Posterior vena cava (tissue), 2 donors: ENCODE measurements around the gene LRBA. TPM values are rescaled to one million over a fixed set of nuclear protein-coding genes. Genes with fewer than 3 reads are reported as not detected.

ENCODE experiments used
- DNase-seq: peaks from one replicate; pipeline ENCODE4 v3.0.0-alpha.2; 2020; ENCODE audit warnings: low spot score
- intact Hi-C, 2 donors: fragments of 100-400 bp; cut with DNase I; formaldehyde crosslinking; loops; one replicate each; pipeline versions ENCODE4 v1.14.1 to v1.14.2; 2022 to 2023
- total RNA-seq, 2 donors: library from RNA; stranded (reverse); fragmentation: NEBNext Ultra II Directional; extraction: Animal tissue kit (Norgen Biotek cat#: 25700); gene quantifications; one replicate each; pipeline ENCODE4 v1.2.1, GENCODE V29; 2021
- donor health status: DM: yes; HTN: yes; CAD: no.
- donor health status: DM: yes; HTN: yes; CAD: no.

Gene LRBA
- total RNA-seq, 2 donors from 2014 or later = 21.0 to 23.0 TPM

DNA sequence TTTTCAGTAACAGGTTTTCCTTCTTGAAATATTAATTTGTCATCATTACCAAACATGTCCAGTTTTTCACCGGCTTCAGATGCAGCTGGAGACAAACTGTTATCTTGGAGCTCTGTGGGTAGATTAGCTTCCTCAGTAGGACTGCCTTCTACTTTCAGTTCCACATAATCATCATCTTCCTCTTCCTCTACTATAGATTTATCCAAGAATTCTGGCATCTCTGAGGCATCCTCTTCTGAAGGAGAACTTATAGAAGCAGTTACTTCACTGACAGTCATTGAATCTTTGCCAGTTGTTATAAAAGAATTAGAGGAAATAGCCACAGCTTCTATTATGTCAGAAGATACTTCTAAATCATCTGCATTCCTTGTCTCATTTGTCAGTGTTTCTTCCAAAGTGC is 162.9 kb downstream of the LRBA start:
- intact Hi-C loops = no loop called here
- DNase-seq = no peak

DNA sequence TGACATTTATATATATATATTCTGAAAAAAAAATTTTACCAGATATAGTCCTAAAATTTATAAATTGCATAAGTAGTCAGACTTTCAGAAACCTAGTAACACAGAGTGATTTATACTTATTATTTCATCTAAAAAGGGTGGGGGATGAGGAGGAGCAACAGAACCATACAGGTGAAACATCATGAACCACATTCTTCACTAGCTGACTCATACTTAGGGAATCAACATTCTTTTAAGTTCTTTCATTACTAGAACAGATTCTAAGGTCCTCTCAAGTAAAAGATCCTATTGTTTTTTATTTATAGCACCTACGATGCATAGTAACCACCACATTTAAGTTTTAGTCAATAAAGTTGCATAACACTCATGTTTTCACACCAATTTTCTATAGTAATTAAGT is 166.1 kb downstream of the LRBA start:
- DNase-seq = no peak
- intact Hi-C loops = no loop called here

DNA sequence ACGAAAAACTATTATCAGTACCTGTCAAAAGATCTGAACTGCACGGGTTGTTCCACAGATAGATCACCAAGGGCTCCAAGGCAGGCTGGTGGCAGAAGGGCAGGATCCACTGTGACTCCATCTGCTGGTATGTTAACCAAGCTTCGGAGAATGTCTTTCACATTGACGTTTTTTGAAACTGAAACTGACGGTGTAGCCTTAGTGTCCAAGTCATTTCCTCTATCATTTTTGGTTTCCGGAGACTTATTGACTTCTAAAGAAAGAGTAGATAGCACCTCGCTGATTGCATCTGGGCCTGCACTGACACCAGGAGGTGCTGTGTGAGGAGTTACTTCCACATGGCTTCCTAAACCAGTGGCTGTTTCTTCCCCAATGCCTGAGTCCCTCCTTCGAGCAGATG is 186.9 kb downstream of the LRBA start:
- DNase-seq = no peak
- intact Hi-C loops = no loop called here

DNA sequence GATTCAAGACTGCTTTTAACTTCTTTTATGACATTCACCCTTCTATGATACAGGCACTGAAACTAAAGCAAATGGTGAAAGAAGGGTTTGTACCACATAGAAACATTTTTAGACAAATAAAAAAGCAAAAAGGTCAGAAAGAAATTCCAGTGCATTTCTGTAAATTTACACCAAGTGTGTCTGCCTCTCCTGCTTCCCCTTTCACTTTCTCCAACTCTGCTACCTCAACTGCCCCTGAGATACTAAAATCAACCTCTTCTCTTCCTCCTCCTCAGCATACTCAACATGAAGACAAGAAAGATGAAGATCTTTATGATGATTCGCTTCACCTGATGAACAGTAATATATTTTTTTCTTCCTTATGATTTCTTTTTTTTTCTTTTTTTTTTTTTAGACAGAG is 187.9 kb downstream of the LRBA start:
- intact Hi-C loops = no loop called here
- DNase-seq = no peak

- intact Hi-C loops = no loop called here
- DNase-seq = no peak
Observed at GRCh38 chr4:150826306-150826705, 188.8 kb downstream of the LRBA start.

DNA sequence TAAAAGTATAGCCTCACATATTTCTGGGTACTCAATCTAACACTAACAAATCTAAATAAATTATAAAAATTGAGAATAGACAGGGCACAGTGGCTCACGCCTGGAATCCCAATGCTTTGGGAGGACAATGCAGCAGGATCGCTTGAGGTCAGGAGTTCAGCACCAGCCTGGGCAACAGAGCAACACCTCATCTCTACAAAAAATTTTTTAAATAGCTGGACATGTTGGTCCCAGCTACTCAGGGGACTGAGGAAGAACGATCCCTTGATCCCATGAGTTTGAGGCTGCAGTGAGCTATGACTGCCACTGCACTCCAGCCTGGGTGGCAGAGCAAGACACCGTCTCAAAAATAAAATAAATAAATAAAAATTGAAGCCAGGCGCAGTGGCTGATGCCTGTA is 192.7 kb downstream of the LRBA start:
- intact Hi-C loops = no loop called here
- DNase-seq = no peak

GRCh38 chr4:150821641-150822040 is 193.4 kb downstream of the LRBA start:
- no peak for DNase-seq
- intact Hi-C loops = no loop called here

- intact Hi-C loops = no loop called here
- no peak for DNase-seq
Observed at GRCh38 chr4:150820409-150820808, 194.7 kb downstream of the LRBA start.

DNA sequence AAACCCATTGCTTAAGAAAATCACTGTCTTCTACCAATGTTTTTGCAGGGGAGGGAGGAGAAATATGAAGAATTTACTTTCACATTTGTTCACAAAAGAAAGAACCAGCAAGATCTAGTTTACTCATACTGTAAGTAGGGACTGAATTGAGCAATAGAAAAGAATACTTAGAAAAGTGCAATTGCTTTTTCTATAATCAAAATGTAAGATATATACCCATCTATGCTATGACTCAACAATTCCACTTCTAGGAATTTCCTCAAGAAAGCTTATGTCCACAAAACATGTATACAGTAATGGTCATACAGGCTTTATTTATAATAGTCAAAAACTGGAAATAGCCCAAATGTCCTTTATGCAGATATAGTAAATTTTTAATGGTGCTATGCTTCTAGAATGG is 196.4 kb downstream of the LRBA start:
- intact Hi-C loops = no loop called here
- no peak for DNase-seq

DNA sequence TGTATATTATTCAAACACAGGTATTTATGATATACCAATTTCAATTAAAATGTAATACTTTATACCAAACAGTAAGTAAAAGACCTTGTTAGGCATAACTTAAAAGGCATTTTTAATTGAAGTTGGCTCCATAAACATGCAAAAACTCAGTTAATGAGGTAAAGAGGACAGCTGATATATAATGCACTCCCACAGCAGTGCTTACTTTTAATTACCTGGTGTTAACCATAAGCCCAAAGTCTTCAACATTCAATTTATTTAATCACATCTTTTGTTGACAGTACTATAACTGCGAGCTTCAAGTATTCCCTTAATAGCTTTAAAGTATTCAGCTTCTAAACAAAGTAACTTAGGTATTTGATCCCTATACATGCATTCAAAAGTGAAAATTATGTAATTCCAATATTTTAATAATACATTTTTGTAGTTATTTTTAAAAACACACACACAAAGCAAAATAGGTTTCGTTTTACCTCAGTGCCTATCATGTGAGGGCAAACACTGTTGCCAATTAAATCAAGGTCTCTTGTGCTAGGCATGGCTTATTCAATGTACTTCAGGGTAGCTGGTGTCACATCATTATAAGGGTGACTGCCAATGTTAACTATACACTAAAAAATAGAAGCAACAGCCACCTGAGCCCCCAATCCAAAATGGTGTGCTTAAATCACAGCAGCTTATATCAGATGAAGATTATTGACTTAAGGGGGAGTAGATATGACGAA is 197.1 kb downstream of the LRBA start:
- intact Hi-C loops = no loop called here
- DNase-seq = no peak

DNA sequence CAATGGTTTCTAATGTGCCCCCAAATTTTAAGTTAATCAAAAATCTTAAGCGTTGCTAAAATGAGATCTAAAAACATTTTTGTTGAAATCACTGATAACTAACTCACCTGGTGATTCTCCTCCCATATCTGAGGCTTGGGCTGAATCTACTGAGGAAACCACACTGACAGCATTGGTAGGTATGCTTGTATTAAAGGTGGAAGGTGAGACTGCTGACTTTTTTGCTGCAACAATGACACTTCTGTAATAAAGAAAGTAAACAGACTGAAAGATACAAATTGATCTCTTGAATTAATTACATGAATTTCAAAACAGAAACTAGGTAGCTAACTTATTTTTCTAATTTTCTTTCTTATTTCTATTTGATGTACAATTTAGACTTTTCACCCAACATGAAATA is 198.1 kb downstream of the LRBA start:
- intact Hi-C loops = no loop called here
- no peak for DNase-seq

- no peak for DNase-seq
Observed at GRCh38 chr4:150816491-150816890, 198.6 kb downstream of the LRBA start.

GRCh38 chr4:150814873-150815272 is 200.2 kb downstream of the LRBA start:
- intact Hi-C loops = no loop called here
- DNase-seq = no peak

More at GRCh38 chr4:150816491-150816890, 198.6 kb downstream of the LRBA start:
- intact Hi-C loops = no loop called here

DNA sequence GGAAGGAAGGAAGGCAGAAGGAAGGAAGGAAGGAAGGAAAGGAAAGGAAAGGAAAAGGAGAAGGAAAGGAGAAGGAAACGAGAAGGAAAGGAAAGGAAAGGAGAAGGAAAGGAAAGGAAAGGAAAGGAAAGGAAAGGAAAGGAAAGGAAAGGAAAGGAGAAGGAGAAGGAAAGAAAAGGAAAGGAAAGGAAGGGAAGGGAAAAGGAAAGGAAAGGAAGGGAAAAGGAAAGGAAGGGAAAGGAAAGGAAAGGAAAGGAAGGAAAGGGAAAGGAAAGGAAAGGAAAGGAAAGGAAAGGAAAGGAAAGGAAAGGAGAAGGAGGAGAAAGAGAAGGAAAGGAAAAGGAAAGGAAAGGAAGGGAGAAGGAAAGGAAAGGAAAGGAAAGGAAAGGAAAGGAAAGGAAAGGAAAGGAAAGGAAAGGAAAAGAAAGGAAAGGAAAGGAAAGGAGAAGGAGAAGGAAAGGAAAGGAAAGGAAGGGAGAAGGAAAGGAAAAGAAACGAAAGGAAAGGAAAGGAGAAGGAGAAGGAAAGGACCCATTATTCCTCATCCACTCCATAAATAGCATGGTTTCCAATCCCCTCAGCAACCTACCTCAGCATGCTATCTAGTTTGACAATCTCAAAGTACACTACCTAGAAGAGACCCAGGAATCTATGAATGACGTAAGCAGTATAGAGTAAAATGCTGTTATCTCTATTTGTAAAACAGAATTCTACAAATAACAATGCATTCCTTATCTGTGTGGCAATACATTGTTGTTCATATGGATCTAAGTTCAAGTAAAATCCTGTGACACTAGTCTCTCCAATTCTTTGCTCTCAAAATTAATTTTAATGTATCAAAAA is 209.7 kb downstream of the LRBA start:
- intact Hi-C loops = no loop called here
- DNase-seq = no peak

DNA sequence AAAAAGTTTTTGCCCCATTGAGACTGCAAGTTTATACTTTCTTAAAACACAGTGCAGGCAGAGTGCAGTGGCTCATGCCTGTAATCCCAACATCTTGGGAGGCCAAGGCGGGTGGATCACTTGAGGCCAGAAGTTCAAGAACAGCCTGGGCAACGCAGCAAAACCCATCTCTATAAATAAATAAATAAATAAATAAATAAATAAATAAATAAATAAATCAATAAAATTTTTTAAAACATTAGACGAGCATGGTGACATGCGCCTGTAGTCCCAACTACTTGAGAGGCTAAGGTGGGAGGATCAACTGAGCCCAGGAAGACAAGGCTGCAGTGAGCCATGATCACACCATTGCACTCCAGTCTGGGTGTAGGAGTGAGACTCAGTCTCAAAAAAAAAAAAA is 213.3 kb downstream of the LRBA start:
- DNase-seq = no peak
- intact Hi-C loops = no loop called here

DNA sequence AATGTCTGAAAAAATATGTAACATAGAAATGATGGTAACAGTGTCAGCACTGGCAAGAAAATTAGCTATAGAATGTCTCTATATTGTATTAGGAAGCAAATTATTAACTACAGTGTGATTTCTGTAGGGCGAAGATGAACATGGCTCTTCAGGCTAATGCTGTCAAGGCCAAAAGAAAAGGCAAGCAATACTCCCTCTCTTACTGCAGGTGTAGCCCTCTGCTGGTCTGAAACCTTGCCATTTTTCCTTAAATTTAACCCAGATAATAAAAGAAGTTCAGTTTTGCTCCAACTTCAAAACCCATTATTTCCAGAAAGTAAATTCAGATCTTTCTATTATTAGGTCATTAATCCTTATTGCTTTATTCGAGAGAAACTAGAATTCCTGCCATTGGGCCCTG is 215.9 kb downstream of the LRBA start:
- intact Hi-C loops = no loop called here
- no peak for DNase-seq

DNA sequence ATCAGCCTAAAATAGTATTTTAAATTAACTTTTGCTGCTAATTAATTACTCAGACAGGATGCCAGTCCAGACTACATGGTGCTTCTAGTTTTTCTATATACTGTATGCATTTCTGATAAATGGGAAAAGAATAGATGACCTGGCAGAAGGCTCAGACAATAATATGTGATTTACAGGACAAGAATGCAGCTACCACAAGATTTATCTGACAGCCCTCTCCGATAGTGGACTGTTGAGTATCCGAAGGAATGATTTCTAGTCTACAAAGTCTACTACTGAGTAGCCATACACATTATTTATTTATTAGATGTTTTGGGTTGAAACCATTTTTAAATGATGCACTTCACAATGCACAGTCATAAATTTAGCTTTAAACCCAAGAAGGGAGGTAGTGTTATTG is 220.4 kb downstream of the LRBA start:
- intact Hi-C loops = no loop called here
- DNase-seq = no peak

GRCh38 chr4:150789864-150790263 is 225.2 kb downstream of the LRBA start:
- intact Hi-C loops = no loop called here
- DNase-seq = no peak

DNA sequence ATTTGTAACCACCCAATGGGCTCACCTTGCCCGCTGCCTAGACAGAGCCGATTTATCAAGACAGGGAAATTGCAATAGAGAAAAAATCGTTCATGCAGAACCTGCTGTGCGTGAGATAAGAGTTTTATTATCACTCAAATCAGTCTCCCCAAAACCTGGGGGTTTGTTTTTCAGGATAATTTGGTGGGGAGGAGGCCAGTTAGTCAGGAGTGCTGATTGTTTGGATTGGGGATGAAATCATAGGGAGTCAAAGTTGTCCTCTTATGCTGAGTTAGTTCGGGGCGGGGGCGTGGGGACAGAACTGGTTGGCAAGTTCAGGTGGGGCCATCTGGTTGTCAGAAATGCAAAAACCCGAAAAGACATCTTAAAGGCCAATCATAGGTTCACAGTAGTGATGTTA is 230.1 kb downstream of the LRBA start:
- DNase-seq = no peak
- intact Hi-C loops = no loop called here

DNA sequence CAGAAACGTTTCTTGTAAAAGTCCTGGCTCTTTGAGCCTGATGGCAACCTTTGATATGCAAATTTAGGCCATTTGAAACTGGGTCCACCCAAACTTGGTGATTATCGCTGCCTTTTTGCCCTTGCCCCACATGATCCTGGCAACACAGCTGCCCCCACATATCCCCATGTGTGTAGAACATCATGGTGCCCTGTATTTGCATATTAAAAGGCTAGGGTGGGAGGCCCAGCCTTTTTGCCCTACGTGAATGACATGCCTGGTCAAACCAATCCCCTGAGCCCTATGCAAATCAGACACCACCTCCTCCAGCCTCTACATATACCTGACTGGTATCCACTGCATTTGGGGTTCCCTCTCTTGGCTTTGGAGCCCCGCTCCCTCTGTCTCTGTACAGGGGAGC is 230.8 kb downstream of the LRBA start:
- intact Hi-C loops = no loop called here
- no peak for DNase-seq

- intact Hi-C loops = no loop called here
- no peak for DNase-seq
Observed at GRCh38 chr4:150782921-150783320, 232.2 kb downstream of the LRBA start.
